Bronchial epithelial cell (primary cell): ENCODE data around the gene KDM4C. TPM values are rescaled to one million over a fixed set of nuclear protein-coding genes. Genes with fewer than 3 reads are reported as not detected.
A peak's percentile ranks its signal among the peaks of the same experiment; 100 is the strongest.

ENCODE experiments used
- DNase-seq: peaks from one replicate; pipeline ENCODE4 v3.0.0-alpha.2; 2010; ENCODE audit warnings: low read depth
- FAIRE-seq: peaks from 2 replicates; lab custom pipeline; 2011; peaks lifted over from hg19 to GRCh38; lab: Jason Lieb, UNC
- H3K27me3 ChIP-seq: 2 replicates; pipeline ENCODE4 v1.5.1; 2011; ENCODE audit warnings: low read length; ENCODE audit not compliant: control insufficient read depth, insufficient read depth
- H3K36me3 ChIP-seq: 2 replicates; pipeline ENCODE4 v1.5.1; 2011; ENCODE audit warnings: low read length; ENCODE audit not compliant: control insufficient read depth, insufficient read depth
- H3K4me3 ChIP-seq: 2 replicates; pipeline ENCODE4 v1.5.1; 2011; ENCODE audit warnings: mild to moderate bottlenecking, low read depth, low read length, control low read depth
- CTCF ChIP-seq: IDR thresholded peaks from 2 replicates; pipeline ENCODE4 v1.5.1; 2011; ENCODE audit warnings: mild to moderate bottlenecking, moderate library complexity, low read length, control low read depth, inconsistent platforms; ENCODE audit not compliant: insufficient read depth, severe bottlenecking
- total RNA-seq: library from RNA; depleted of rRNA; stranded (reverse); fragments of >200 nt; gene quantifications from 2 replicates; pipeline ENCODE4 v1.2.1, GENCODE V29; 2014

Gene KDM4C
- total RNA-seq, 1 donor from 2014 or later, result 36.6 TPM

GRCh38 chr9:6759185-6759977 is 1.6 kb downstream of the KDM4C start:
- Histone ChIP-seq H3K4me3 (peak overlapping the region; percentile 54), H3K27me3 (no peaks in the 10 kb centered on the region), H3K36me3 (no peaks in the 10 kb centered on the region)
- peak; percentile 62 for DNase-seq
- TF ChIP-seq CTCF, result no peak
- no peak for FAIRE-seq

GRCh38 chr9:6761306-6761705 is 3.5 kb downstream of the KDM4C start:
- H3K4me3 ChIP-seq, result no peak overlapping the region
- FAIRE-seq (no peak), DNase-seq (no peak)
- no peaks in the 10 kb centered on the region for H3K36me3 ChIP-seq
- H3K27me3 ChIP-seq, result no peaks in the 10 kb centered on the region
- no peak for TF ChIP-seq CTCF

- Histone ChIP-seq H3K36me3 (no peaks in the 10 kb centered on the region), H3K27me3 (no peaks in the 10 kb centered on the region), H3K4me3 (no peak overlapping the region)
- no peak for DNase-seq
- no peak for FAIRE-seq
- TF ChIP-seq CTCF, result no peak
These were observed 5.5 kb downstream of the KDM4C start for GRCh38 chr9:6763244-6763643.

GRCh38 chr9:6764011-6764410 is 6.2 kb downstream of the KDM4C start:
- no peaks in the 10 kb centered on the region for H3K27me3 ChIP-seq
- DNase-seq (no peak), FAIRE-seq (no peak)
- no peak for TF ChIP-seq CTCF
- no peaks in the 10 kb centered on the region for H3K36me3 ChIP-seq
- no peak overlapping the region for H3K4me3 ChIP-seq

GRCh38 chr9:6764523-6764922 is 6.8 kb downstream of the KDM4C start:
- TF ChIP-seq CTCF, result no peak
- peak; percentile 42 for DNase-seq
- Histone ChIP-seq H3K4me3 (no peak overlapping the region), H3K36me3 (no peaks in the 10 kb centered on the region), H3K27me3 (no peaks in the 10 kb centered on the region)
- no peak for FAIRE-seq

- H3K4me3 ChIP-seq, result no peak overlapping the region
- DNase-seq (no peak), FAIRE-seq (no peak)
- no peak for TF ChIP-seq CTCF
- no peaks in the 10 kb centered on the region for H3K36me3 ChIP-seq
- H3K27me3 ChIP-seq, result no peaks in the 10 kb centered on the region
These were observed 7.2 kb downstream of the KDM4C start for GRCh38 chr9:6764950-6765349.
